ENCODE results near the gene WWOX. TPM values are rescaled to one million over a fixed set of nuclear protein-coding genes. Genes with fewer than 3 reads are reported as not detected.
A peak's percentile ranks its signal among the peaks of the same experiment; 100 is the strongest.
"Not testable (repeated sequence)": the region's sequence is repeated elsewhere in the genome, so short reads cannot be mapped to it uniquely, and the experiment has no call there.

WWOX gene
- 33.3 and 35.6 TPM in 2 replicates for total RNA-seq (2021)
- Bru-seq, nascent RNA = percentile 58 among the genes with signal in this experiment
- BruChase-seq, experiment 1, labeled RNA remaining after a 2-hour chase = percentile 63 among the genes with signal in this experiment
- BruChase-seq, experiment 2, labeled RNA remaining after a 6-hour chase = percentile 72 among the genes with signal in this experiment
- long read RNA-seq, partial matches to known transcripts = 1 of 13 reads
- long read RNA-seq, other reads (novel, unspliced or antisense) = 9 of 13 reads

- Histone ChIP-seq H4K20me1 (ENCODE audit: insufficient read depth) (no peaks in the 10 kb centered on the region), H3K27me3 (ENCODE audit: insufficient read depth, low read depth) (peaks cover 9% of the 10 kb centered on the region), H3K4me2 (peak within 1 kb of the TSS; percentile 75), H3K9me3 (ENCODE audit: insufficient read depth, low read depth) (no peaks in the 10 kb centered on the region; the same call in 1 of the 2 replicates), H3K4me1 (replicated peaks; ENCODE audit: insufficient read depth) (peaks cover 11% of the 10 kb centered on the region), H3F3A (ENCODE audit: insufficient read depth, low read depth) (no peaks in the 10 kb centered on the region), H3K9me2 (ENCODE audit: insufficient read depth) (no peaks in the 10 kb centered on the region), H2AFZ (peak within 1 kb of the TSS; percentile 100), H3K79me2 (ENCODE audit: low read depth) (peaks cover 9% of the 10 kb centered on the region), H3K4me3 (peak within 1 kb of the TSS; percentile 83), H3K27ac (peak within 1 kb of the TSS; percentile 72), H3K36me3 (ENCODE audit: low read depth) (no peaks in the 10 kb centered on the region)
- BruUV-seq (replicated peaks) = no TSS peak
- no peak for TF ChIP-seq EZH2 (IDR thresholded peaks at IDR 0.05; ENCODE audit: low read depth)
- TF ChIP-seq CTCF (conservative IDR thresholded peaks at IDR 0.05) = peak; percentile 95
- ChIA-PET POLR2A (ENCODE audit: unreplicated experiment) (interaction anchor here (0.6 kb wide), 1 partner anchor 253 kb away, joined by 5 read pairs; no protein-coding TSS in a partner anchor), CTCF (no interaction called here)
- intact Hi-C loops (cut with micrococcal nuclease; ENCODE audit: unreplicated experiment) = loop anchor here (1.0 to 10.0 kb wide), 2 partner anchors 425 to 863 kb away; no protein-coding TSS in a partner anchor
- DNase-seq = peak; percentile 94 to 95
These were observed at the start of gene WWOX for GRCh38 chr16:78099271-78100111. WWOX (plus strand) TSS chr16:78099654.

- H3K36me3 ChIP-seq (ENCODE audit: low read depth) = no peaks in the 10 kb centered on the region
- no peaks in the 10 kb centered on the region for H4K20me1 ChIP-seq (ENCODE audit: insufficient read depth)
- H3K4me1 ChIP-seq (replicated peaks; ENCODE audit: insufficient read depth) = no peaks in the 10 kb centered on the region
- H3K4me3 ChIP-seq = no peak overlapping the region
- no peaks in the 10 kb centered on the region for H3K9me2 ChIP-seq (ENCODE audit: insufficient read depth)
- intact Hi-C loops (cut with micrococcal nuclease; ENCODE audit: unreplicated experiment) = no loop called here
- no peaks in the 10 kb centered on the region for H3F3A ChIP-seq (ENCODE audit: insufficient read depth, low read depth)
- no peak overlapping the region for H2AFZ ChIP-seq
- H3K79me2 ChIP-seq (ENCODE audit: low read depth) = no peaks in the 10 kb centered on the region
- no peak overlapping the region for H3K27ac ChIP-seq
- no peak for DNase-seq
- no peaks in the 10 kb centered on the region for H3K9me3 ChIP-seq (ENCODE audit: insufficient read depth, low read depth)
- no TSS peak for BruUV-seq (replicated peaks)
- TF ChIP-seq CTCF (conservative IDR thresholded peaks at IDR 0.05) = no peak
- no peak for TF ChIP-seq EZH2 (IDR thresholded peaks at IDR 0.05; ENCODE audit: low read depth)
- CTCF ChIA-PET = no interaction called here
- no peak overlapping the region for H3K4me2 ChIP-seq
- POLR2A ChIA-PET (ENCODE audit: unreplicated experiment) = no interaction called here
- H3K27me3 ChIP-seq (ENCODE audit: insufficient read depth, low read depth) = peaks cover 70% of the 10 kb centered on the region
These were observed 48.6 kb upstream of the WWOX start for GRCh38 chr16:78050734-78051400.

- Histone ChIP-seq H3K9me3 (ENCODE audit: insufficient read depth, low read depth) (no peaks in the 10 kb centered on the region), H3K4me3 (no peak overlapping the region), H3K79me2 (ENCODE audit: low read depth) (no peaks in the 10 kb centered on the region), H3K27me3 (ENCODE audit: insufficient read depth, low read depth) (peaks cover 91% of the 10 kb centered on the region), H3K27ac (no peak overlapping the region), H3K36me3 (ENCODE audit: low read depth) (no peaks in the 10 kb centered on the region), H3K4me1 (replicated peaks; ENCODE audit: insufficient read depth) (no peaks in the 10 kb centered on the region), H3K4me2 (no peak overlapping the region), H4K20me1 (ENCODE audit: insufficient read depth) (no peaks in the 10 kb centered on the region), H2AFZ (no peak overlapping the region), H3F3A (ENCODE audit: insufficient read depth, low read depth) (no peaks in the 10 kb centered on the region), H3K9me2 (ENCODE audit: insufficient read depth) (no peaks in the 10 kb centered on the region)
- CTCF ChIA-PET = no interaction called here
- BruUV-seq (replicated peaks) = no TSS peak
- POLR2A ChIA-PET (ENCODE audit: unreplicated experiment) = no interaction called here
- DNase-seq = no peak
- TF ChIP-seq CTCF (conservative IDR thresholded peaks at IDR 0.05) (no peak), EZH2 (IDR thresholded peaks at IDR 0.05; ENCODE audit: low read depth) (no peak)
- intact Hi-C loops (cut with micrococcal nuclease; ENCODE audit: unreplicated experiment) = no loop called here
These were observed 41.5 kb upstream of the WWOX start for GRCh38 chr16:78057803-78058564.

GRCh38 chr16:78059806-78060205, 39.6 kb upstream of the WWOX start:
- H2AFZ ChIP-seq; H3K27ac ChIP-seq; H3K9me3 ChIP-seq (ENCODE audit: insufficient read depth, low read depth); BruUV-seq (replicated peaks); H3K79me2 ChIP-seq (ENCODE audit: low read depth); CTCF ChIA-PET; POLR2A ChIA-PET (ENCODE audit: unreplicated experiment); H3K4me1 ChIP-seq (replicated peaks; ENCODE audit: insufficient read depth); H3K4me3 ChIP-seq; H4K20me1 ChIP-seq (ENCODE audit: insufficient read depth); H3K9me2 ChIP-seq (ENCODE audit: insufficient read depth); H3K4me2 ChIP-seq; intact Hi-C loops (cut with micrococcal nuclease; ENCODE audit: unreplicated experiment); H3K36me3 ChIP-seq (ENCODE audit: low read depth); H3F3A ChIP-seq (ENCODE audit: insufficient read depth, low read depth); DNase-seq: not testable (repeated sequence)
- H3K27me3 ChIP-seq (ENCODE audit: insufficient read depth, low read depth) = peaks cover 92% of the 10 kb centered on the region

Data from PC-9 (cell line).